Measurements from ENCODE around the gene SDR9C7.
"Not testable (repeated sequence)": the region's sequence is repeated elsewhere in the genome, so short reads cannot be mapped to it uniquely, and the experiment has no call there.

The SDR9C7 gene

DNA sequence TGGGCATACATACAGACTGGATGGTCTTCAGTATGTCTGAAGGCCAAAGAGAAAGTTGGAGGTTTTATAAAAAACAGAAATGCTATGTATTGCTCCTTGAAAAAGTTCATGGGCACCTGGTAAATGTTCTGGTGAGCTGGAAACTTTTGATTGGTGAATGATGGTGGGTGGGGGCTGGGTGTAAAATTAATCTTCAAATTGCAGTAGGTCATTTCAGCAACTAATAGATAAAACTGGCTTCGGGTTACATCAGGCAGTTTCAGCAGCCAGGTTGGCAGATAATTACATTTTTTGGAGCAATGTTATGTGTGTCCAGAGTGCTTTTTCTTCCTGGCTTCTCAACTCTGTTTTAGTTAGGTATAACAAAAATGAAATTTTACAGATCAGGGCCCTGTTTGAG is 35.3 kb downstream of the SDR9C7 start:
- ATAC-seq (replicated peaks; ENCODE audit: extremely low read depth, poor library complexity, severe bottlenecking) (no peak), DNase-seq (ENCODE audit: low spot score in 2 of 2) (no peak)
- no peaks in the 10 kb centered on the region for H3K27me3 Mint-ChIP-seq
- peaks cover 13% of the 10 kb centered on the region for H3K9me3 Mint-ChIP-seq
- no peaks in the 10 kb centered on the region for H3K4me1 Mint-ChIP-seq
- no peak overlapping the region for H3K27ac Mint-ChIP-seq (ENCODE audit: low read depth)
- H3K4me3 Mint-ChIP-seq: no peak overlapping the region
- H3K36me3 Mint-ChIP-seq (ENCODE audit: insufficient read depth): no peaks in the 10 kb centered on the region

DNA sequence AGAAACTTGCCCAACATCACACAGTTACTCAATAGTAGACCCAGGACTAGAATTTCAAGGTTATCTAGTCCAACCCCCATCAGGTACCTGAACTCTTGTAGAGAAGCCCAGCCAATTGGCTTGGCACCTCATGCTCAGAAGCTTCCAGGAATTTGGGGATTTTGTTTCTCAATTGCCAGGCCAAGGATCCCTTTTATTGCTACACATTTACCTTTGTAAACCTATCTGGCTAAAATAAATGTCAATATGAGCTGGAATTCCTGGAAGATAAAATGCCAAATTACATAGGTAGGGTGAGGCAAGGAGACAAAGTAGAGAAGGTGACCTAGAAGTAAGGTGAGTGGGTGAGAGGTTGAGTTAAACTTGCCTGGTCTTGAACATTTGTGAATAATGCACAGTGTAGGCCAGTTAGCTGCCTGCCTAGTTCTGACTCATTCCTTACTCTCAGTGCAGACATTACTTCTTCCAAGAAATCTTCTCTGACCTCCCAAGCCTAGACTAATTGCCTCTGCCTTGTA is 36.3 kb downstream of the SDR9C7 start:
- ATAC-seq (replicated peaks; ENCODE audit: extremely low read depth, poor library complexity, severe bottlenecking) (no peak), DNase-seq (ENCODE audit: low spot score in 2 of 2) (no peak)
- Mint-ChIP-seq H3K27ac (ENCODE audit: low read depth) (no peak overlapping the region), H3K4me1 (no peaks in the 10 kb centered on the region), H3K9me3 (peaks cover 13% of the 10 kb centered on the region), H3K36me3 (ENCODE audit: insufficient read depth) (no peaks in the 10 kb centered on the region), H3K4me3 (no peak overlapping the region), H3K27me3 (no peaks in the 10 kb centered on the region)

DNA sequence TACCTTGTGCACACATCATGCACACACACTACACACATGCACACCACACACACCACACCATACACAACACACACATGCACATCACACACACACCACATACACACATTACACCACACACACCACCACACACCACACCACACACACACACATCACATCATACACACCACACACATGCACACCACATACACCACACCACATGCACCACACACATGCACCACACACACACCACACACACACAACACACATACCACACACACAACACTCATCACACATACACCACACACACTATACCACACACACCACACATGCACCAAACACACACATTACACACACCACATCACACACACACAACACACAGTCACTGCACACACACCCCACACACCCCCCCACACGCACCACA is 38.1 kb downstream of the SDR9C7 start:
- Mint-ChIP-seq H3K4me3 (no peak overlapping the region), H3K27me3 (peaks cover 4% of the 10 kb centered on the region), H3K4me1 (no peaks in the 10 kb centered on the region), H3K9me3 (peaks cover under 1% of the 10 kb centered on the region), H3K36me3 (ENCODE audit: insufficient read depth) (no peaks in the 10 kb centered on the region), H3K27ac (ENCODE audit: low read depth) (no peak overlapping the region)
- ATAC-seq (replicated peaks; ENCODE audit: extremely low read depth, poor library complexity, severe bottlenecking) (no peak), DNase-seq (ENCODE audit: low spot score in 2 of 2) (no peak)

DNA sequence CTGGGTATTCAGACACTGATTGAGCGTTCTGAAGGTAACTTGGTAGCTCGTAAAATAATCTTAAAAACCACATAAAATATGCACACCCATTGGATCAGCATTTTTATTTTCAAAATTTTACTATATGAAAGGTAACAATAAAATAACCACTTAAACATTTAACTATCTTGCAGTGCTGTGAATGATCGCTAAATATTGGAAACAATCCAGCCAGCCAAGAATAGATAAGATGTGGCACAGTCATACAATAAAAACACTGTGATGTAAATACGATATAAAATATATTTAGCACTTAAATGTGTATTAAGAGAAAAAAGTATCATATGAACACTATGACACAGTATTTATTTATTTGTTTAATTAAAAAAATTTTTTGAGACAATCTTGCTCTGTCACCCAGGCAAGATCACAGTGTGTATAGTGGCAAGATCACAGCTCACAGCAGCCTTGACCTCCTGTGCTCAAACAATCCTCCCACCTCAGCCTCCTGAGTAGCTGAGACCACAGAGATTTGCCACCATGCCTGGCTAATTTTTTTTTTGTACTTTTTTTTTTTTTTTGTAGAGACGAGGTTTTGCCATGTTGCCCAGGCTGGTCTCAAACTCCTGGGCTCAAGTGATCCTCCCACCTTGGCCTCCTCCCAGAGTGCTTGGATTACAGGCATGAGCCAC is 39.4 kb downstream of the SDR9C7 start:
- ATAC-seq (replicated peaks; ENCODE audit: extremely low read depth, poor library complexity, severe bottlenecking) (no peak), DNase-seq (ENCODE audit: low spot score in 2 of 2) (no peak)
- H3K4me1 Mint-ChIP-seq: no peaks in the 10 kb centered on the region
- H3K27ac Mint-ChIP-seq (ENCODE audit: low read depth): no peak overlapping the region
- peaks cover 16% of the 10 kb centered on the region for H3K27me3 Mint-ChIP-seq
- H3K4me3 Mint-ChIP-seq: no peak overlapping the region
- no peaks in the 10 kb centered on the region for H3K36me3 Mint-ChIP-seq (ENCODE audit: insufficient read depth)
- no peaks in the 10 kb centered on the region for H3K9me3 Mint-ChIP-seq

DNA sequence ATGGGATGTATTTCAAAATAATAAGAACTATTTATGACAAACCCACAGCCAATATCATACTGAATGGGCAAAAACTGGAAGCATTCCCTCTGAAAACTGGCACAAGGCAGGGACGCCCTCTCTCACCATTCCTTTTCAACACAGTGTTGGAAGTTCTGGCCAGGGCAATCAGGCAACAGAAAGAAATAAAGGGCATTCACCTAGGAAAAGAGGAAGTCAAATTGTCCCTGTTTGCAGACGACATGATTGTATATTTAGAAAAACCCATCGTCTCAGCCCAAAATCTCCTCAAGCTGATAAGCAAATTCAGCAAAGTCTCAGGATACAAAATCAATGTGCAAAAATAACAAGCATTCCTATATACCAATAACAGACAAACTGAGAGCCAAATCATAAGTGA is 42.3 kb downstream of the SDR9C7 start:
- H3K4me1 Mint-ChIP-seq; H3K36me3 Mint-ChIP-seq (ENCODE audit: insufficient read depth); H3K4me3 Mint-ChIP-seq; DNase-seq (ENCODE audit: low spot score in 2 of 2); H3K9me3 Mint-ChIP-seq; ATAC-seq (replicated peaks; ENCODE audit: extremely low read depth, poor library complexity, severe bottlenecking); H3K27ac Mint-ChIP-seq (ENCODE audit: low read depth): not testable (repeated sequence)
- H3K27me3 Mint-ChIP-seq: peaks cover 40% of the 10 kb centered on the region

DNA sequence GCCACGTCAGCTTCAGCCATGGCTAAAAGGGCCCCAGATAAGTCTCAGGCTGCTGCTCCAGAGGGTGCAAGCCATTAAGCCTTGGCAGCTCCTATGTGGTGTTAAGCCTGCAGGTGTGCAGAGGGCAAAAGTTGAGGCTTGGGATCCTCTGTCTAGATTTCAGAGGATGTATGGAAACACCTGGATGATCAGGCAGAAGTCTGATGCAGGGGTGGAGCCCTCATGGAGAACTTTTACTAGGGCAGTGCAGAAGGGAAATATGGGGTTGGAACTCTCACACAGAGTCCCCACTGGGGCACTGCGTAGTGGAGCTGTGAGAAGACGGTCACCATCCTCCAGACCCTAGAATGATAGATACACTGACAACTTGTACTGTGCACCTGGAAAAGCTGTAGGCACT is 47.9 kb downstream of the SDR9C7 start:
- no peaks in the 10 kb centered on the region for H3K36me3 Mint-ChIP-seq (ENCODE audit: insufficient read depth)
- DNase-seq (ENCODE audit: low spot score in 2 of 2): no peak
- no peaks in the 10 kb centered on the region for H3K4me1 Mint-ChIP-seq
- peaks cover 80% of the 10 kb centered on the region for H3K27me3 Mint-ChIP-seq
- no peak overlapping the region for H3K27ac Mint-ChIP-seq (ENCODE audit: low read depth)
- H3K4me3 Mint-ChIP-seq: no peak overlapping the region
- peaks cover 6% of the 10 kb centered on the region for H3K9me3 Mint-ChIP-seq
- ATAC-seq (replicated peaks; ENCODE audit: extremely low read depth, poor library complexity, severe bottlenecking): no peak

DNA sequence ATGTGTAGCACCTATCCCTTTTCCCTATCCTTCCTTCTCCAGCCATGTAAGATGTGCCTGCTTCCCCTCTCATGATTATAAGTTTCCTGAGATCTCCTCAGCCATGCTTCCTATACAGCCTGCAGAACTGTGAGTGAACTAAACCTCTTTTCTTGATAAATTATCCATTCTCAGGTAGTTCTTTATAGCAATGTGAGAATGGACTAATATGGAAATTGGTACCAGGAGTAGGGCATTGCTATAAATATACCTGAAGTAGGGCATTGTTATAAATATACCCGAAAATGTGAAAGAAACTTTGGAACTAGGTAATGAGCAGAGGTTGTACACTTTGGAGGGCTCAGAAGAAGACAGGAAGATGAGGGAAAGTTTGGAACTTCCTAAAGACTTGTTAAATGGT is 48.9 kb downstream of the SDR9C7 start:
- Mint-ChIP-seq H3K36me3 (ENCODE audit: insufficient read depth) (no peaks in the 10 kb centered on the region), H3K4me1 (no peaks in the 10 kb centered on the region), H3K4me3 (no peak overlapping the region), H3K27ac (ENCODE audit: low read depth) (no peak overlapping the region), H3K27me3 (peaks cover 74% of the 10 kb centered on the region), H3K9me3 (peaks cover 6% of the 10 kb centered on the region)
- no peak for DNase-seq (ENCODE audit: low spot score in 2 of 2)
- no peak for ATAC-seq (replicated peaks; ENCODE audit: extremely low read depth, poor library complexity, severe bottlenecking)

DNA sequence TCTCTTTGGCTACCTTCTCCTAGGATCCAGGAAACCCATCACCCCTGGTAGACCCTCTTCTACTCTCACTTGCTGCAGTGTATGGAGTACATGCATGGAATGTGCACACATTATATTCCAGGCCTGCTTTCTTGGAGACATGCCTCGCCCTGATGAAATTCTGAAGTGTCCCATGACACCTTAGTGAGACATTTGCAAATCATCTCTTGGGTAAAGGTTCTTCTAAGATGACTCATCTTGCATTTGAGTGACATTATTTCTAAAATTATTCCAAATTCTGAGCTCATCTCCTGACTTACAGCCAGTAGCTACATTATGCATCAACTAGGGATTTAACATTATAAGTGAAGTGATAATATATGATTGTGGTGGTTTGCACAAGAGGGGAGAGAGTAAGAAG is 49.8 kb downstream of the SDR9C7 start:
- no peaks in the 10 kb centered on the region for H3K36me3 Mint-ChIP-seq (ENCODE audit: insufficient read depth)
- no peak overlapping the region for H3K27ac Mint-ChIP-seq (ENCODE audit: low read depth)
- ATAC-seq (replicated peaks; ENCODE audit: extremely low read depth, poor library complexity, severe bottlenecking): no peak
- no peaks in the 10 kb centered on the region for H3K4me1 Mint-ChIP-seq
- H3K4me3 Mint-ChIP-seq: no peak overlapping the region
- peaks cover 71% of the 10 kb centered on the region for H3K27me3 Mint-ChIP-seq
- no peak for DNase-seq (ENCODE audit: low spot score in 2 of 2)
- H3K9me3 Mint-ChIP-seq: peaks cover 6% of the 10 kb centered on the region

DNA sequence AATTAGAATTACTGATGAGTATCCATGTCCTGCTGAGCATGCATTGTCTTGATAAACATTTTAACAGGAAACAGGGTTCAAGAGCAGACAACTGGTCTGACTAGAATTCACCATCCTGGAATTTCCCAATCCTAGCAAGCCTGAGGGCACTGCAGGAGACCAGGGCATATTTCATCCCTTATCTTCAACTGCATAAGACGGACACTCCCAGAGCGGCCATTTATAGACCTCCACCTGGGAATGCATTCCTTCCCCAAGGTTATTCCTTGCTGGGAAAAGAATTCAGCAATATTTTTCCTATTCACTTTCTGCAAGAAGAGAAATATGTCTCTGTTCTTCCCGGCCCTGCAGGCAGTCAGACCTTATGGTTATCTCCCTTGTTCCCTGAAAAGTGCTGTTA is 51.8 kb downstream of the SDR9C7 start:
- not testable (repeated sequence) for H3K27ac Mint-ChIP-seq (ENCODE audit: low read depth); H3K9me3 Mint-ChIP-seq; H3K4me3 Mint-ChIP-seq; ATAC-seq (replicated peaks; ENCODE audit: extremely low read depth, poor library complexity, severe bottlenecking); H3K36me3 Mint-ChIP-seq (ENCODE audit: insufficient read depth); H3K4me1 Mint-ChIP-seq; DNase-seq (ENCODE audit: low spot score in 2 of 2)
- peaks cover 74% of the 10 kb centered on the region for H3K27me3 Mint-ChIP-seq

DNA sequence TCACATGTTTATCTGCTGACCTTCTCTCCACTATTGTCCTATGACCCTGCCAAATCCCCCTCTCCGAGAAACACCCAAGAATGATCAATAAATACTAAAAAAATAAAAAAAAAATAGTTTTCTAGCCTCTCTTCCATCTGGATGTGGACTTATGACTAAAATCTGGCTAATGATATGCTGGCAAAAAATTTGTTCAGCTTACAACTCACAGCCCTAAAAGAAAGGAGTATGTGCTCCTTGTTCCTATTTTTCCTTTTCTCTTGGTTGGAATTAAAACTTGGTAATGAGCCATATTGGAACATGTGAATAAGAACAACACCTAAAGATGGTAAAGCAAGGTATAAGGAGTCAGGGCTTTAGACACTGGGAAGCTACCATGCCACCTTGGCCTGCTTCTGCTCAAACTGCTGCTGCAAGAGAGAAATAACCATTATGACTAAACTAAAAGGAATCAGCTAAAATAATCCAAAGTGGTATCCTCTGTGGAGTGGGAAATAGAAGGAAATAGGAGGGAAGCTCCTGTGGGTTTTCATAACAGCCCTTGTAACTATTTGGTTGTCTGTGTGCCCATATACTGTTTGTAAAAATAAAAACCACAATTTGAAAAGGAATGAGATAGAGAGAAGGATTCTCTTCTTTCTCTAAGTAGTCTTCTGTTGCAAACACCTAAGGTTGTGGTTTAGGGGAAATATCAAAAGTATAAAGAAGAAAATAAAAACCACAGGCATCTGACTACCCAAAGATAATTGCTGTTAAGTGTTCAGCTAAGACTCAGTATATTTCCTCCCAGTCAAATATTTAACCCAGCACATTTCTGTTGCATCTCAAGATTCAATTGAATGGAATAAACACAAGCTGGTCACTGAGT is 53.8 kb downstream of the SDR9C7 start:
- H3K9me3 Mint-ChIP-seq: peaks cover 6% of the 10 kb centered on the region
- ATAC-seq (replicated peaks; ENCODE audit: extremely low read depth, poor library complexity, severe bottlenecking) (no peak), DNase-seq (ENCODE audit: low spot score in 2 of 2) (no peak)
- no peak overlapping the region for H3K4me3 Mint-ChIP-seq
- peaks cover 74% of the 10 kb centered on the region for H3K27me3 Mint-ChIP-seq
- no peaks in the 10 kb centered on the region for H3K4me1 Mint-ChIP-seq
- H3K36me3 Mint-ChIP-seq (ENCODE audit: insufficient read depth): no peaks in the 10 kb centered on the region
- H3K27ac Mint-ChIP-seq (ENCODE audit: low read depth): no peak overlapping the region

DNA sequence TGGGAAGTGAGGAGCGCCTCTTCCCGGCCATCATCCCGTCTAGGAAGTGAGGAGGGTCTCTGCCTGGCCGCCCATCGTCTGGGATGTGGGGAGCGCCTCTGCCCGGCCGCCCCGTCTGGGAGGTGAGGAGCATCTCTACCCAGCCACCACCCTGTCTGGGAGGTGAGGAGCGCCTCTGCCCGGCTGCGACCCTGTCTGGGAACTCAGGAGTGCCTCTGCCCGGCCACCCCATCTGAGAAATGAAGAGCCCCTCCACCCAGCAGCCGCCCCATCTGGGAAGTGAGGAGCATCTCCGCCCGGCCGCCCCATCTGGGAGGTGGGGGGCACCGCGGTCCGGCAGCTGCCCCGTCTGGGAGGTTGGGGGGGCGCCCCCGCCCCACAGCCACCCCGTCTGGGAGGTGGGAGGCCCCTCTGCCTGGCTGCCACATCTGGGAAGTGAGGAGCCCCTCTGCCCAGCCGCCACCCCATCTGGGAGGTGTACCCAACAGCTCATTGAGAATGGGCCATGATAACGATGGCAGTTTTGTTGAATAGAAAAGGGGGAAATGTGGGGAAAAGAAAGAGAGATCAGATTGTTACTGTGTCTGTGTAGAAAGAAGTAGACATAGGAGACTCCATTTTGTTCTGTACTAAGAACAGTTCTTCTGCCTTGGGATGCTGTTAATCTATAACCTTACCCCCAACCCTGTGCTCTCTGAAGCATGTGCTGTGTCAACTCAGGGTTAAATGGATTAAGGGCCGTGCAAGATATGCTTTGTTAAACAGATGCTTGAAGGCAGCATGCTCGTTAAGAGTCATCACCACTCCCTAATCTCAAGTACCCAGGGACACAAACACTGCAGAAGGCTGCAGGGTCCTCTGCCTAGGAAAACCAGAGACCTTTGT is 54.7 kb downstream of the SDR9C7 start:
- not testable (repeated sequence) for H3K4me1 Mint-ChIP-seq; H3K9me3 Mint-ChIP-seq; H3K27ac Mint-ChIP-seq (ENCODE audit: low read depth)

DNA sequence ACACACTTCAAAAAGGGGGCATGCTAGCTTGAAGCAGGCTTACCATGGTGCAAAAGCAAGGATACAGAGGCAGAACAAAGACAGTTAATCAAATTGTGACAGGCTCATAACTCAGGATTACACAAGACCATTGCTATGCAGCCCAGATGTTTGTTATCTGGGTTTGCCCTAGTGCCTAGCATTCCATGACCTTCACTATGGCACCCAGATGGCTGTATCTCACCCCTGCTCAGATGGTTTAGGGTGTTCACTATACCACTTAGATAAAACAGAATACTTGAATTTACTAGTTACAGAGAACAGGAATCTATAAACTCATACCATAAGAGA is 56.2 kb downstream of the SDR9C7 start:
- no peak overlapping the region for H3K27ac Mint-ChIP-seq (ENCODE audit: low read depth)
- peaks cover 6% of the 10 kb centered on the region for H3K9me3 Mint-ChIP-seq

More for the DNA sequence above, 54.7 kb downstream of the SDR9C7 start:
- ATAC-seq (replicated peaks; ENCODE audit: extremely low read depth, poor library complexity, severe bottlenecking); H3K4me3 Mint-ChIP-seq; DNase-seq (ENCODE audit: low spot score in 2 of 2); H3K36me3 Mint-ChIP-seq (ENCODE audit: insufficient read depth): not testable (repeated sequence)
- peaks cover 77% of the 10 kb centered on the region for H3K27me3 Mint-ChIP-seq

More for the DNA sequence above, 56.2 kb downstream of the SDR9C7 start:
- no peak overlapping the region for H3K4me3 Mint-ChIP-seq
- no peak for ATAC-seq (replicated peaks; ENCODE audit: extremely low read depth, poor library complexity, severe bottlenecking)
- H3K36me3 Mint-ChIP-seq (ENCODE audit: insufficient read depth): no peaks in the 10 kb centered on the region
- DNase-seq (ENCODE audit: low spot score in 2 of 2): no peak
- peaks cover 70% of the 10 kb centered on the region for H3K27me3 Mint-ChIP-seq
- H3K4me1 Mint-ChIP-seq: no peaks in the 10 kb centered on the region
